ENCODE measurements around the gene POLK. TPM values are rescaled to one million over a fixed set of nuclear protein-coding genes. Genes with fewer than 3 reads are reported as not detected.

Gene POLK
- total and polyA plus RNA-seq, 2 of the 8 experiments (the other 6 are each of a cell fraction or from before 2014, with no cell fraction given), result 2.0 to 9.0 TPM

- CTCF ChIA-PET (ENCODE audit: partially characterized antibody), result no interaction called here
Observed at GRCh38 chr5:75510417-75510835, 1.3 kb upstream of the POLK start.

More at GRCh38 chr5:75510417-75510835, 1.3 kb upstream of the POLK start:
- Histone ChIP-seq H2BK15ac (ENCODE audit: low read length) (no peak overlapping the region), H3K4ac (replicated peaks; ENCODE audit: insufficient read length, low read depth, low read length) (no peak overlapping the region), H4K20me1 (replicated peaks in 1 of 2; ENCODE audit: control insufficient read depth in 1 of 2, insufficient read depth in 2 of 2, low read length in 2 of 2) (no peaks in the 10 kb centered on the region), H3K79me2 (ENCODE audit: control insufficient read depth in 1 of 2, insufficient read depth in 2 of 2, low read length in 2 of 2) (peaks cover 0 to 56% of the 10 kb centered on the region in 2 experiments; a peak in 3 of 4 replicates), H3K56ac (replicated peaks; ENCODE audit: insufficient read length, low read depth, low read length) (no peak overlapping the region), H2BK20ac (ENCODE audit: low read length) (no peak overlapping the region), H4K91ac (replicated peaks; ENCODE audit: insufficient read length, low read length) (no peak overlapping the region), H3K4me3 (ENCODE audit: extremely low read depth in 1 of 4, insufficient read depth in 2 of 4, low read depth in 3 of 4, low read length in 4 of 4) (peak overlapping the region; percentile 81 to 96 (median 84)), H3K18ac (ENCODE audit: extremely low read depth, low read length) (no peak overlapping the region), H4K5ac (ENCODE audit: insufficient read length, low read depth, low read length) (no peak overlapping the region), H3K23me2 (ENCODE audit: low read depth, low read length) (peaks cover 2% of the 10 kb centered on the region; the same call in 1 of the 2 replicates), H2BK12ac (ENCODE audit: low read depth, low read length) (no peak overlapping the region), H3K14ac (ENCODE audit: insufficient read length) (no peak overlapping the region), H3K79me1 (ENCODE audit: low read depth, low read length) (peaks cover 2% of the 10 kb centered on the region; the same call in 1 of the 2 replicates), H3K4me2 (ENCODE audit: insufficient read depth in 1 of 2, low read depth in 2 of 2, low read length in 2 of 2) (peak overlapping the region; percentile 73 to 85), H3K27me3 (replicated peaks in 1 of 4; ENCODE audit: control insufficient read depth in 3 of 4, extremely low read depth in 1 of 4, insufficient read depth in 3 of 4, low read length in 3 of 4) (no peaks in the 10 kb centered on the region), H2AK5ac (ENCODE audit: low read depth, low read length) (no peak overlapping the region), H3K27ac (ENCODE audit: low read depth, low read length) (no peak overlapping the region), H2BK120ac (replicated peaks; ENCODE audit: low read depth, low read length) (no peak overlapping the region), H3K9ac (replicated peaks in 1 of 4; ENCODE audit: extremely low read depth in 1 of 4, low read depth in 3 of 4, low read length in 3 of 4) (peak overlapping the region in 3 of 4 experiments; percentile 70 to 72 (median 70); a peak in 6 of 7 replicates), H3K9me3 (ENCODE audit: insufficient read depth in 2 of 2, low read depth in 1 of 2, low read length in 1 of 2) (no peaks in the 10 kb centered on the region), H3K23ac (ENCODE audit: insufficient read length) (no peak overlapping the region), H2AFZ (ENCODE audit: low read length) (no peak overlapping the region), H3K36me3 (ENCODE audit: control insufficient read depth in 2 of 4, insufficient read depth in 4 of 4, low read length in 3 of 4) (no peaks in the 10 kb centered on the region; a peak in 1 of 8 replicates), H2BK5ac (ENCODE audit: low read depth, low read length) (no peak overlapping the region), H3K4me1 (replicated peaks in 1 of 4; ENCODE audit: control insufficient read depth in 3 of 4, insufficient read depth in 4 of 4, low read length in 3 of 4) (peaks cover 0 to 3% (median 0%) of the 10 kb centered on the region in 4 experiments; a peak in 2 of 7 replicates), H4K8ac (ENCODE audit: extremely low read depth, insufficient read depth, low read length) (no peak overlapping the region)
- FAIRE-seq (no peak), DNase-seq (ENCODE audit: low read depth in 1 of 2, low spot score in 2 of 2) (no peak)
- POLR2A ChIA-PET (ENCODE audit: partially characterized antibody), result interaction anchor here (1.1 to 1.4 kb wide), 3 partner anchors 16 to 101 kb away, joined by 4 to 8 read pairs (median 4); partner anchors contain the start of gene ANKDD1B
- WGBS, 2 experiments (ENCODE audit: extremely low coverage in 1 of 2, insufficient coverage in 1 of 2, insufficient read length in 1 of 2, insufficient replicate concordance in 2 of 2, low coverage in 1 of 2, low lambda C conversion rate in 2 of 2, missing lambda C conversion rate in 1 of 2), result 6% methylated on average over 15 of the region's 15 CpGs; no CpG with 5 or more reads in 1 of the 2 experiments
- TF ChIP-seq TAF1 (IDR thresholded peaks at IDR 0.05; ENCODE audit: low read depth, low read length) (0 out of 2 replicates have a peak, but pooled peaks have one; percentile 12), SP4 (IDR thresholded peaks at IDR 0.05; ENCODE audit: low read length) (no peak), CTBP2 (IDR thresholded peaks at IDR 0.05; ENCODE audit: borderline replicate concordance, insufficient read depth, insufficient read length, low read length) (no peak), NRF1 (IDR thresholded peaks at IDR 0.05; ENCODE audit: low read depth, low read length) (no peak), CREB1 (IDR thresholded peaks at IDR 0.05) (peak; percentile 19; the same call in 1 of the 2 replicates), KDM1A (IDR thresholded peaks at IDR 0.05; ENCODE audit: borderline replicate concordance, low read length) (no peak), CEBPB (IDR thresholded peaks at IDR 0.05; ENCODE audit: low read depth, low read length) (no peak), RXRA (IDR thresholded peaks at IDR 0.05; ENCODE audit: insufficient read depth, low read depth, low read length) (no peak), POU5F1 (IDR thresholded peaks at IDR 0.05; ENCODE audit: low read depth, low read length) (no peak)
